Upper lobe of left lung (tissue), 6 donors: Measurements from ENCODE around the gene FBXW8. TPM values are rescaled to one million over a fixed set of nuclear protein-coding genes. Genes with fewer than 3 reads are reported as not detected.

Experiments
- ATAC-seq, 2 donors: fragments of 200-7000 bp; cut with Tn5 transposase; one replicate each; pipeline ENCODE4 v1.9.1; 2022; ENCODE audit warnings: mild to moderate bottlenecking in 2 of 2, moderate library complexity in 2 of 2; ENCODE audit not compliant: low FRiP score in 2 of 2
- DNase-seq, 2 donors: peaks; one replicate each; pipeline ENCODE4 v3.0.0-alpha.2; 2019 to 2020
- H3K27ac ChIP-seq, 4 donors: fragments of 200-600 bp; sonication (generic); one replicate each; pipeline ENCODE4 v1.5.1; 2016 to 2019
- H3K27me3 ChIP-seq, 4 donors: fragments of 200-600 bp; sonication (generic); one replicate each; pipeline ENCODE4 v1.5.1; 2017 to 2019
- H3K36me3 ChIP-seq, 4 donors: fragments of 200-600 bp; sonication (generic); one replicate each; pipeline ENCODE4 v1.5.1; 2016 to 2019
- H3K4me1 ChIP-seq, 4 donors: fragments of 200-600 bp; sonication (generic); one replicate each; pipeline ENCODE4 v1.5.1; 2018 to 2019
- H3K4me3 ChIP-seq, 4 donors: fragments of 200-600 bp; sonication (generic); one replicate each; pipeline ENCODE4 v1.5.1; 2017 to 2019; ENCODE audit warnings: mild to moderate bottlenecking in 2 of 4, moderate library complexity in 1 of 4
- H3K9me3 ChIP-seq, 4 donors: fragments of 200-600 bp; sonication (generic); one replicate each; pipeline ENCODE4 v1.5.1; 2018 to 2019
- CTCF ChIP-seq, 6 experiments: fragments of 450-650 bp in 4 of 6; fragments of 200-600 bp in 2 of 6; sonication (generic) in 2 of 6; IDR thresholded peaks; one replicate each; pipeline ENCODE4 v1.5.1; 2016 to 2019; ENCODE audit warnings: antibody characterized with exemption in 6 of 6
- EP300 ChIP-seq, 4 donors: sonication (generic); formaldehyde crosslinking; IDR thresholded peaks; one replicate each; pipeline ENCODE4 v1.5.1; 2017; ENCODE audit warnings: antibody characterized with exemption in 4 of 4, control low read depth in 2 of 4
- POLR2A ChIP-seq, 4 donors: fragments of 450-650 bp; IDR thresholded peaks; one replicate each; pipeline ENCODE4 v1.5.1; 2016 to 2017; ENCODE audit warnings: antibody characterized with exemption in 4 of 4, mild to moderate bottlenecking in 2 of 4
- POLR2AphosphoS5 ChIP-seq, 2 donors: sonication (generic); formaldehyde crosslinking; IDR thresholded peaks; one replicate each; pipeline ENCODE4 v1.5.1; 2017; ENCODE audit warnings: antibody characterized with exemption in 2 of 2
- WGBS, 2 donors: methylation state at CpG; one replicate each; pipeline ENCODE4 v1.1.5; 2017 to 2018; 5-methylcytosine and 5-hydroxymethylcytosine counted together
- total RNA-seq, 6 donors: library from RNA; depleted of rRNA in 4 of 6; stranded (reverse); fragments of >200 nt in 4 of 6; gene quantifications; one replicate each; pipeline versions ENCODE4 v1.1.0 to v1.2.1, GENCODE V29; 2016 to 2021
- donor health status: DM: no; HTN: no; CAD: no; lungs with moderate emphysema.
- donor health status: DM: no; HTN: yes; CAD: no; lungs with severe emphysema.

The FBXW8 gene
- total RNA-seq, 6 donors from 2014 or later = 14.7 to 52.4 (median 18.6) TPM

- ATAC-seq (no peak), DNase-seq (no peak)
- Histone ChIP-seq H3K4me3 (no peak overlapping the region), H3K9me3 (peaks cover 0 to 5% (median 1%) of the 10 kb centered on the region in 4 donors), H3K27ac (no peak overlapping the region), H3K4me1 (no peaks in the 10 kb centered on the region), H3K36me3 (peaks cover 0 to 46% (median 11%) of the 10 kb centered on the region in 4 donors), H3K27me3 (no peaks in the 10 kb centered on the region)
- no peak for TF ChIP-seq POLR2AphosphoS5 (IDR thresholded peaks at IDR 0.05)
- TF ChIP-seq EP300 (IDR thresholded peaks at IDR 0.05) = no peak
Observed at GRCh38 chr12:117015811-117016210, 105.1 kb downstream of the FBXW8 start.

- TF ChIP-seq EP300 (IDR thresholded peaks at IDR 0.05) (no peak), POLR2AphosphoS5 (IDR thresholded peaks at IDR 0.05) (no peak), POLR2A (IDR thresholded peaks at IDR 0.05) (no peak), CTCF (IDR thresholded peaks at IDR 0.05) (no peak)
- H3K36me3 ChIP-seq = peaks cover 0 to 42% (median 10%) of the 10 kb centered on the region in 4 donors
- no peak overlapping the region for H3K27ac ChIP-seq
- 90 to 92% methylated on average over 9 of the region's 9 CpGs for WGBS, 2 donors
- H3K9me3 ChIP-seq = peaks cover 0 to 5% (median 1%) of the 10 kb centered on the region in 4 donors
- no peaks in the 10 kb centered on the region for H3K4me1 ChIP-seq
- H3K4me3 ChIP-seq = no peak overlapping the region
- no peaks in the 10 kb centered on the region for H3K27me3 ChIP-seq
- DNase-seq (no peak), ATAC-seq (no peak)
Observed at GRCh38 chr12:117017807-117018206, 107.1 kb downstream of the FBXW8 start.

GRCh38 chr12:117018276-117018675 lies 107.5 kb downstream of the FBXW8 start:
- DNase-seq = no peak
- peaks cover 0 to 46% (median 10%) of the 10 kb centered on the region in 4 donors for H3K36me3 ChIP-seq
- no peak for TF ChIP-seq CTCF (IDR thresholded peaks at IDR 0.05)
- no peak for TF ChIP-seq POLR2A (IDR thresholded peaks at IDR 0.05)
- TF ChIP-seq EP300 (IDR thresholded peaks at IDR 0.05) = no peak
- no peak for TF ChIP-seq POLR2AphosphoS5 (IDR thresholded peaks at IDR 0.05)
- no peaks in the 10 kb centered on the region for H3K27me3 ChIP-seq
- no peak overlapping the region for H3K27ac ChIP-seq
- no peak overlapping the region for H3K4me3 ChIP-seq
- 91 to 96% methylated on average over 14 of the region's 14 CpGs for WGBS, 2 donors
- ATAC-seq = no peak
- peaks cover 0 to 5% (median 1%) of the 10 kb centered on the region in 4 donors for H3K9me3 ChIP-seq
- H3K4me1 ChIP-seq = no peaks in the 10 kb centered on the region

- ATAC-seq (no peak), DNase-seq (no peak)
- 91 to 92% methylated on average over 3 of the region's 3 CpGs for WGBS, 2 donors
- Histone ChIP-seq H3K27me3 (no peaks in the 10 kb centered on the region), H3K27ac (no peak overlapping the region), H3K4me3 (no peak overlapping the region), H3K9me3 (peaks cover 0 to 5% (median 1%) of the 10 kb centered on the region in 4 donors), H3K4me1 (no peaks in the 10 kb centered on the region), H3K36me3 (peaks cover 0 to 50% (median 13%) of the 10 kb centered on the region in 4 donors)
- TF ChIP-seq POLR2AphosphoS5 (IDR thresholded peaks at IDR 0.05) = no peak
- TF ChIP-seq CTCF (IDR thresholded peaks at IDR 0.05) = no peak
- TF ChIP-seq POLR2A (IDR thresholded peaks at IDR 0.05) = no peak
- no peak for TF ChIP-seq EP300 (IDR thresholded peaks at IDR 0.05)
Observed at GRCh38 chr12:117018685-117019084, 107.9 kb downstream of the FBXW8 start.

- Histone ChIP-seq H3K36me3 (peaks cover 6 to 54% (median 18%) of the 10 kb centered on the region in 4 donors), H3K27ac (no peak overlapping the region), H3K9me3 (no peaks in the 10 kb centered on the region), H3K4me3 (no peak overlapping the region), H3K27me3 (no peaks in the 10 kb centered on the region), H3K4me1 (no peaks in the 10 kb centered on the region)
- ATAC-seq (no peak), DNase-seq (no peak)
- no peak for TF ChIP-seq EP300 (IDR thresholded peaks at IDR 0.05)
- TF ChIP-seq POLR2A (IDR thresholded peaks at IDR 0.05) = no peak
- WGBS, 2 donors = 98% methylated on average over 12 of the region's 12 CpGs
Observed at GRCh38 chr12:117019866-117020265, 109.1 kb downstream of the FBXW8 start.

GRCh38 chr12:117020536-117021220 lies 109.9 kb downstream of the FBXW8 start:
- 63 to 70% methylated on average over 12 of the region's 12 CpGs for WGBS, 2 donors
- Histone ChIP-seq H3K36me3 (peaks cover 9 to 52% (median 19%) of the 10 kb centered on the region in 4 donors), H3K27me3 (no peaks in the 10 kb centered on the region), H3K4me1 (peaks cover 1 to 5% (median 3%) of the 10 kb centered on the region in 4 donors), H3K27ac (no peak overlapping the region), H3K9me3 (no peaks in the 10 kb centered on the region), H3K4me3 (no peak overlapping the region)
- DNase-seq (peak in 1 of 2 donors; percentile 46), ATAC-seq (peak in 1 of 2 donors; percentile 54)
- no peak for TF ChIP-seq EP300 (IDR thresholded peaks at IDR 0.05)
- no peak for TF ChIP-seq CTCF (IDR thresholded peaks at IDR 0.05)
- no peak for TF ChIP-seq POLR2A (IDR thresholded peaks at IDR 0.05)
- no peak for TF ChIP-seq POLR2AphosphoS5 (IDR thresholded peaks at IDR 0.05)
